Breast epithelium (tissue), 3 donors: ENCODE measurements around the gene NCK2.

Source experiments
- CTCF ChIP-seq, 3 donors: fragments of 450-650 bp; IDR thresholded peaks; one replicate each; pipeline ENCODE4 v1.5.1; 2016 to 2017; ENCODE audit warnings: antibody characterized with exemption in 3 of 3, mild to moderate bottlenecking in 3 of 3, moderate library complexity in 3 of 3
- POLR2A ChIP-seq: fragments of 450-650 bp; IDR thresholded peaks from one replicate; pipeline ENCODE4 v1.6.1; 2016; ENCODE audit warnings: antibody characterized with exemption, mild to moderate bottlenecking, moderate library complexity
- POLR2AphosphoS5 ChIP-seq, 3 donors: sonication (generic); formaldehyde crosslinking; IDR thresholded peaks; one replicate each; pipeline ENCODE4 v1.6.1; 2017; ENCODE audit warnings: antibody characterized with exemption in 3 of 3

- TF ChIP-seq CTCF (IDR thresholded peaks at IDR 0.05) (no peak), POLR2A (no peak), POLR2AphosphoS5 (IDR thresholded peaks at IDR 0.05) (no peak)
Observed at GRCh38 chr2:105934467-105934866, 189.8 kb downstream of the NCK2 start.
